Measurements from ENCODE around the gene PDE6B.

PDE6B gene

GRCh38 chr4:616911-617643, 8.3 kb upstream of the PDE6B start:
- TF ChIP-seq SIN3A (IDR thresholded peaks at IDR 0.05; ENCODE audit: borderline replicate concordance, insufficient read depth, low read length) = no peak
- no peak for TF ChIP-seq POLR2AphosphoS5 (IDR thresholded peaks at IDR 0.05; ENCODE audit: low read depth, low read length)
- no peak for TF ChIP-seq FOXP2 (optimal IDR thresholded peaks at IDR 0.05; ENCODE audit: borderline replicate concordance, extremely low read depth, extremely low read length, insufficient read depth)
- TF ChIP-seq REST (IDR thresholded peaks at IDR 0.05; ENCODE audit: insufficient read depth in 1 of 2, low read depth in 2 of 2, low read length in 2 of 2) = no peak
- no peak for TF ChIP-seq TAF1 (IDR thresholded peaks at IDR 0.05; ENCODE audit: borderline replicate concordance, insufficient read depth, low read length)

- TF ChIP-seq REST (IDR thresholded peaks at IDR 0.05; ENCODE audit: insufficient read depth in 1 of 2, low read depth in 2 of 2, low read length in 2 of 2) = no peak
- no peak for TF ChIP-seq TAF1 (IDR thresholded peaks at IDR 0.05; ENCODE audit: borderline replicate concordance, insufficient read depth, low read length)
- TF ChIP-seq POLR2AphosphoS5 (IDR thresholded peaks at IDR 0.05; ENCODE audit: low read depth, low read length) = no peak
- TF ChIP-seq FOXP2 (optimal IDR thresholded peaks at IDR 0.05; ENCODE audit: borderline replicate concordance, extremely low read depth, extremely low read length, insufficient read depth) = no peak
- no peak for TF ChIP-seq SIN3A (IDR thresholded peaks at IDR 0.05; ENCODE audit: borderline replicate concordance, insufficient read depth, low read length)
Observed at GRCh38 chr4:617644-618641, 7.4 kb upstream of the PDE6B start.

- TF ChIP-seq POLR2AphosphoS5 (IDR thresholded peaks at IDR 0.05; ENCODE audit: low read depth, low read length) (no peak), TAF1 (IDR thresholded peaks at IDR 0.05; ENCODE audit: borderline replicate concordance, insufficient read depth, low read length) (no peak), SIN3A (IDR thresholded peaks at IDR 0.05; ENCODE audit: borderline replicate concordance, insufficient read depth, low read length) (no peak), REST (IDR thresholded peaks at IDR 0.05; ENCODE audit: insufficient read depth in 1 of 2, low read depth in 2 of 2, low read length in 2 of 2) (no peak), FOXP2 (optimal IDR thresholded peaks at IDR 0.05; ENCODE audit: borderline replicate concordance, extremely low read depth, extremely low read length, insufficient read depth) (no peak)
Observed at GRCh38 chr4:620201-620600, 5.2 kb upstream of the PDE6B start.

- TF ChIP-seq REST (IDR thresholded peaks at IDR 0.05; ENCODE audit: insufficient read depth in 1 of 2, low read depth in 2 of 2, low read length in 2 of 2) (no peak), SIN3A (IDR thresholded peaks at IDR 0.05; ENCODE audit: borderline replicate concordance, insufficient read depth, low read length) (no peak), TAF1 (IDR thresholded peaks at IDR 0.05; ENCODE audit: borderline replicate concordance, insufficient read depth, low read length) (no peak), POLR2AphosphoS5 (IDR thresholded peaks at IDR 0.05; ENCODE audit: low read depth, low read length) (no peak), FOXP2 (optimal IDR thresholded peaks at IDR 0.05; ENCODE audit: borderline replicate concordance, extremely low read depth, extremely low read length, insufficient read depth) (no peak)
Observed at GRCh38 chr4:620851-621261, 4.5 kb upstream of the PDE6B start.
